ENCODE results near the gene PLD1. TPM values are rescaled to one million over a fixed set of nuclear protein-coding genes. Genes with fewer than 3 reads are reported as not detected.

Gene PLD1
- total and polyA plus RNA-seq, 2 donors = 5.0 to 6.4 TPM

- no peak for DNase-seq (ENCODE audit: low read depth in 6 of 9, low spot score in 9 of 9)
- H3K9me3 ChIP-seq (ENCODE audit: control insufficient read depth in 2 of 2, insufficient read depth in 1 of 2, low read length in 1 of 2) = no peaks in the 10 kb centered on the region
- no peaks in the 10 kb centered on the region for H3K27me3 ChIP-seq (ENCODE audit: control insufficient read depth in 2 of 2, insufficient read depth in 1 of 2, low read length in 1 of 2)
- H3K4me3 ChIP-seq (ENCODE audit: low read length in 2 of 2) = no peak overlapping the region
- WGBS = 81% methylated on average over 6 of the region's 6 CpGs
- H3K36me3 ChIP-seq (ENCODE audit: control insufficient read depth in 2 of 2, insufficient read depth in 2 of 2, low read length in 1 of 2) = no peaks in the 10 kb centered on the region
- H3K27ac ChIP-seq (ENCODE audit: low read depth in 1 of 2, low read length in 1 of 2) = no peak overlapping the region
- H3K4me1 ChIP-seq (ENCODE audit: control insufficient read depth in 2 of 2, insufficient read depth in 2 of 2, low read length in 2 of 2) = no peaks in the 10 kb centered on the region
Measured at GRCh38 chr3:171838218-171838720, 28.0 kb upstream of the PLD1 start.

DNA sequence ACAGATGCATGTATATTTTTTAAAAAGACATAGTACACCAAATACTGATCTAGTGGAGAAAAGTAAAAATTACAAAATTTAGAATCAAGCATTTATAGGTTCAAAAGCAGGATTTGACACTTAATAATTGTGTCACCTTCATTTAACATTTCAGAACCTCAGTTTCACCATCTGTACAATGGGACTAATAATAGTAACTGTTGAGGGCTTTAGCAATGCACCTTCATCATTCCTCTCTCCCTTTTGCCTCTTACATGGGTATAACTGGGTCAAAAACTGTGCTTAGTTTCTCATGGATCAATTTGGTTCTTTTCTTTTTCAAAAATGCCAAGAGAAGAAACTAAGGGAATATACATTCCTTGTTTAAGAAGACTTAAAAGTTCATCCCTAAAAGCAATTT is 27.4 kb upstream of the PLD1 start:
- Histone ChIP-seq H3K27ac (ENCODE audit: low read depth in 1 of 2, low read length in 1 of 2) (no peak overlapping the region), H3K27me3 (ENCODE audit: control insufficient read depth in 2 of 2, insufficient read depth in 1 of 2, low read length in 1 of 2) (no peaks in the 10 kb centered on the region), H3K4me3 (ENCODE audit: low read length in 2 of 2) (no peak overlapping the region), H3K36me3 (ENCODE audit: control insufficient read depth in 2 of 2, insufficient read depth in 2 of 2, low read length in 1 of 2) (no peaks in the 10 kb centered on the region), H3K4me1 (ENCODE audit: control insufficient read depth in 2 of 2, insufficient read depth in 2 of 2, low read length in 2 of 2) (no peaks in the 10 kb centered on the region), H3K9me3 (ENCODE audit: control insufficient read depth in 2 of 2, insufficient read depth in 1 of 2, low read length in 1 of 2) (no peaks in the 10 kb centered on the region)
- no peak for DNase-seq (ENCODE audit: low read depth in 6 of 9, low spot score in 9 of 9)

DNA sequence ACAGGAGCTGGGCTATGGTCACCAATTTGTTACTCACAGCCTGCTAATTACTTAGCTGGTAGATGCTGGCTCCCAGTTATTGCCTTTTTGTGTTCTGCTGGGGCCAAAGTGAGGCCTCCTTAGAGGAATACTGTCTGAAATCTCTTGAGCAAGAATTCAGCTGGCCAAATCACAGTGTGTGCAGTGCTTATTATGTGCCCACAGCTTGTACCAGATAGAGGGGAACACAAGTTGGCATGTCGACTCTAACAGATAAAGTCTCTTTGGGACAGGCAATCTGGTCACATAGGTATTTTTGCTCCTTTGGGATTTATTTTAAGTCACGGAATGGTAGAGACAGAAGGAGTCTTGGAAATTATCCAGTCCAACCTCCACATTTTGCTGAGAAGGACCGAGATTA is 26.6 kb upstream of the PLD1 start:
- Histone ChIP-seq H3K36me3 (ENCODE audit: control insufficient read depth in 2 of 2, insufficient read depth in 2 of 2, low read length in 1 of 2) (no peaks in the 10 kb centered on the region), H3K27me3 (ENCODE audit: control insufficient read depth in 2 of 2, insufficient read depth in 1 of 2, low read length in 1 of 2) (no peaks in the 10 kb centered on the region), H3K27ac (ENCODE audit: low read depth in 1 of 2, low read length in 1 of 2) (no peak overlapping the region), H3K4me3 (ENCODE audit: low read length in 2 of 2) (no peak overlapping the region), H3K9me3 (ENCODE audit: control insufficient read depth in 2 of 2, insufficient read depth in 1 of 2, low read length in 1 of 2) (no peaks in the 10 kb centered on the region), H3K4me1 (ENCODE audit: control insufficient read depth in 2 of 2, insufficient read depth in 2 of 2, low read length in 2 of 2) (no peaks in the 10 kb centered on the region)
- WGBS = 95% methylated on average over 3 of the region's 3 CpGs
- DNase-seq (ENCODE audit: low read depth in 6 of 9, low spot score in 9 of 9) = no peak

GRCh38 chr3:171835613-171836012 is 25.3 kb upstream of the PLD1 start:
- 93% methylated on average over 2 of the region's 2 CpGs for WGBS
- H3K9me3 ChIP-seq (ENCODE audit: control insufficient read depth in 2 of 2, insufficient read depth in 1 of 2, low read length in 1 of 2) = no peaks in the 10 kb centered on the region

DNA sequence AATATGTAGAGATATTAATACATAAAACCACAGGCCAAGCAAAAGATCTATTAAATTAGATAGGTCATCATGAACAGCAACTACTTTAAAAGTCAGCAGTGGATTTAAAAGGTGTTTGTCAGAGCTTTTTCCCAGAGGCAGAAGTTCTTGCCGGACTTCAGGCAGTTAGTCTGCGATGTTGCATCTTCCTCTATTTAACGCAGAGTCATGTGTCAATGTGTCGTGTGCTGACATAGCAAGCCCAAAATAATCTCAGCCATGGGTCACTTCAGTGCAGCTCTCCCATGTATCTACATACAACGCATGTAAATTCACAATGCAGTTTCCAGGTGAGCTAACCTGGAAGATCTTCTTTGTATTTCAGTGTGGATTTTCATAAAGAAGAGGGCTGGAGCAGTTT is 24.8 kb upstream of the PLD1 start:
- H3K4me3 ChIP-seq (ENCODE audit: low read length in 2 of 2) = no peak overlapping the region
- H3K36me3 ChIP-seq (ENCODE audit: control insufficient read depth in 2 of 2, insufficient read depth in 2 of 2, low read length in 1 of 2) = no peaks in the 10 kb centered on the region
- no peak for DNase-seq (ENCODE audit: low read depth in 6 of 9, low spot score in 9 of 9)
- no peaks in the 10 kb centered on the region for H3K27me3 ChIP-seq (ENCODE audit: control insufficient read depth in 2 of 2, insufficient read depth in 1 of 2, low read length in 1 of 2)
- H3K27ac ChIP-seq (ENCODE audit: low read depth in 1 of 2, low read length in 1 of 2) = no peak overlapping the region
- no peaks in the 10 kb centered on the region for H3K9me3 ChIP-seq (ENCODE audit: control insufficient read depth in 2 of 2, insufficient read depth in 1 of 2, low read length in 1 of 2)
- peaks cover 0 to under 1% of the 10 kb centered on the region in 2 donors for H3K4me1 ChIP-seq (ENCODE audit: control insufficient read depth in 2 of 2, insufficient read depth in 2 of 2, low read length in 2 of 2)
- 92% methylated on average over 5 of the region's 5 CpGs for WGBS

More at GRCh38 chr3:171835613-171836012, 25.3 kb upstream of the PLD1 start:
- no peaks in the 10 kb centered on the region for H3K4me1 ChIP-seq (ENCODE audit: control insufficient read depth in 2 of 2, insufficient read depth in 2 of 2, low read length in 2 of 2)
- H3K36me3 ChIP-seq (ENCODE audit: control insufficient read depth in 2 of 2, insufficient read depth in 2 of 2, low read length in 1 of 2) = no peaks in the 10 kb centered on the region
- H3K4me3 ChIP-seq (ENCODE audit: low read length in 2 of 2) = no peak overlapping the region
- no peaks in the 10 kb centered on the region for H3K27me3 ChIP-seq (ENCODE audit: control insufficient read depth in 2 of 2, insufficient read depth in 1 of 2, low read length in 1 of 2)
- H3K27ac ChIP-seq (ENCODE audit: low read depth in 1 of 2, low read length in 1 of 2) = no peak overlapping the region
- DNase-seq (ENCODE audit: low read depth in 6 of 9, low spot score in 9 of 9) = no peak

DNA sequence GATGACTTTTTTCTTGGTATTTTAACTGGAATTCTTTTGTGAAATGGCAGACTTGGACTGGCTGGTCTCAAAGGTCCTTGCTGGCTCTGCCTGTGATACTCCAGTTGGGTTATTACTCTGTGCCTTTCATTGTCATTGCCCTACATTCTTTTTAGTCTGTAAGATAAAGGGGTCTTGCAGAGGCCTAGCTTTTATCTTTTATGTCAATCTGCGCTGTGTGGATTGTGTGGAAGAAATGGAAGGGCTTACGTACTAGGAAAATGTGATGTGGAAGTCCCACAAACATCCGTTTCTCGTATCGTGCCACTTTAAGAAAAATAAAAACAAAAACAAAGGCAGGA is 24.1 kb upstream of the PLD1 start:
- 96% methylated on average over 5 of the region's 5 CpGs for WGBS
- Histone ChIP-seq H3K27me3 (ENCODE audit: control insufficient read depth in 2 of 2, insufficient read depth in 1 of 2, low read length in 1 of 2) (no peaks in the 10 kb centered on the region), H3K4me1 (ENCODE audit: control insufficient read depth in 2 of 2, insufficient read depth in 2 of 2, low read length in 2 of 2) (peaks cover 0 to 5% of the 10 kb centered on the region in 2 donors), H3K4me3 (ENCODE audit: low read length in 2 of 2) (no peak overlapping the region), H3K36me3 (ENCODE audit: control insufficient read depth in 2 of 2, insufficient read depth in 2 of 2, low read length in 1 of 2) (no peaks in the 10 kb centered on the region), H3K27ac (ENCODE audit: low read depth in 1 of 2, low read length in 1 of 2) (no peak overlapping the region), H3K9me3 (ENCODE audit: control insufficient read depth in 2 of 2, insufficient read depth in 1 of 2, low read length in 1 of 2) (no peaks in the 10 kb centered on the region)
- DNase-seq (ENCODE audit: low read depth in 6 of 9, low spot score in 9 of 9) = no peak

- Histone ChIP-seq H3K36me3 (ENCODE audit: control insufficient read depth in 2 of 2, insufficient read depth in 2 of 2, low read length in 1 of 2) (no peaks in the 10 kb centered on the region), H3K27me3 (ENCODE audit: control insufficient read depth in 2 of 2, insufficient read depth in 1 of 2, low read length in 1 of 2) (no peaks in the 10 kb centered on the region), H3K9me3 (ENCODE audit: control insufficient read depth in 2 of 2, insufficient read depth in 1 of 2, low read length in 1 of 2) (no peaks in the 10 kb centered on the region), H3K4me3 (ENCODE audit: low read length in 2 of 2) (no peak overlapping the region), H3K4me1 (ENCODE audit: control insufficient read depth in 2 of 2, insufficient read depth in 2 of 2, low read length in 2 of 2) (peaks cover 0 to 5% of the 10 kb centered on the region in 2 donors), H3K27ac (ENCODE audit: low read depth in 1 of 2, low read length in 1 of 2) (no peak overlapping the region)
- DNase-seq (ENCODE audit: low read depth in 6 of 9, low spot score in 9 of 9) = peak in 1 of 9 donors; percentile 41
- WGBS = 72% methylated on average over 3 of the region's 3 CpGs
Measured at GRCh38 chr3:171833789-171834460, 23.6 kb upstream of the PLD1 start.

DNA sequence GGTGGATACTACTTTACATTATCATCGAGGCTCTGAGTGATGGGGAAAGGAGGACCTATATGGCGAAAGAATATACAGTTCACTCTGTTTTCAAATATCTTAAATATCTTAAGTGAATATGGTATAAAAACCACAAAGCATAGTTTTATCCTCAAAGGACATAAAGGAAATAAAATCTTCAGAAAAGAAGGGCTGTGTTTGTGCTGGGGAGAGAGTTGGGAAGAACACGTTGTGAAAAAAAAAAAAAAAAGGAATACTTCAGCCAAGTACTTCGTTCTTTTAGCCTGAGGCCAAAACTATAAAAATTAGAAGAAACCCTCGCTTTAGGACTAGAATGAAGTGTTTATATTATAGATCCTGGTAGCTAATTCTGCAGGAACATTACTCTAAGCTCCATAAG is 22.7 kb upstream of the PLD1 start:
- 92% methylated on average over 5 of the region's 5 CpGs for WGBS
- Histone ChIP-seq H3K27me3 (ENCODE audit: control insufficient read depth in 2 of 2, insufficient read depth in 1 of 2, low read length in 1 of 2) (no peaks in the 10 kb centered on the region), H3K27ac (ENCODE audit: low read depth in 1 of 2, low read length in 1 of 2) (no peak overlapping the region), H3K9me3 (ENCODE audit: control insufficient read depth in 2 of 2, insufficient read depth in 1 of 2, low read length in 1 of 2) (no peaks in the 10 kb centered on the region), H3K36me3 (ENCODE audit: control insufficient read depth in 2 of 2, insufficient read depth in 2 of 2, low read length in 1 of 2) (no peaks in the 10 kb centered on the region), H3K4me1 (ENCODE audit: control insufficient read depth in 2 of 2, insufficient read depth in 2 of 2, low read length in 2 of 2) (peaks cover 0 to 5% of the 10 kb centered on the region in 2 donors), H3K4me3 (ENCODE audit: low read length in 2 of 2) (no peak overlapping the region)
- DNase-seq (ENCODE audit: low read depth in 6 of 9, low spot score in 9 of 9) = no peak

DNA sequence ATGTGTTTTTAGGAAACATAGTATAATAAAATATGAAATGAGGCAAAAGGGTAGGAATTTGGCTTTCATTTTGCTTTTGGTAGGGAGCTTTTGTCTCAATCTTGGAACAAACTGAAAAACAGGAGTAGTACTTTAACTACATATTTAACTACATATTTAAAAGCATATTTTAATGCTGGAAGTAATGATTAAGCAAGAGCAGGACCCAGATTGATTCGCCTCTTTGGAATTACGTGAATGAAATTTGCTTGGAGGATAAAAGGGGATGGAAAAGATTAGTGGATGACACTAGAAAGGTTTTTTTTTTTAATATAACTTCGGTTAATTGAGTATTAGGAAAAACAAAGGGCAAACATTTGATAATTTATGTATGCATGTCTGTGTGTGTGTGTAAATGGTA is 21.7 kb upstream of the PLD1 start:
- no peaks in the 10 kb centered on the region for H3K9me3 ChIP-seq (ENCODE audit: control insufficient read depth in 2 of 2, insufficient read depth in 1 of 2, low read length in 1 of 2)
- H3K27me3 ChIP-seq (ENCODE audit: control insufficient read depth in 2 of 2, insufficient read depth in 1 of 2, low read length in 1 of 2) = no peaks in the 10 kb centered on the region
- no peak for DNase-seq (ENCODE audit: low read depth in 6 of 9, low spot score in 9 of 9)
- H3K4me1 ChIP-seq (ENCODE audit: control insufficient read depth in 2 of 2, insufficient read depth in 2 of 2, low read length in 2 of 2) = peaks cover 0 to 12% of the 10 kb centered on the region in 2 donors
- no peaks in the 10 kb centered on the region for H3K36me3 ChIP-seq (ENCODE audit: control insufficient read depth in 2 of 2, insufficient read depth in 2 of 2, low read length in 1 of 2)
- 96% methylated on average over 3 of the region's 3 CpGs for WGBS
- H3K4me3 ChIP-seq (ENCODE audit: low read length in 2 of 2) = no peak overlapping the region
- no peak overlapping the region for H3K27ac ChIP-seq (ENCODE audit: low read depth in 1 of 2, low read length in 1 of 2)
